Upper lobe of left lung (tissue), 6 donors: Measurements from ENCODE around the gene RNF182. TPM values are rescaled to one million over a fixed set of nuclear protein-coding genes. Genes with fewer than 3 reads are reported as not detected.

Experiments used
- ATAC-seq, 2 donors: fragments of 200-7000 bp; cut with Tn5 transposase; one replicate each; pipeline ENCODE4 v1.9.1; 2022; ENCODE audit warnings: mild to moderate bottlenecking in 2 of 2, moderate library complexity in 2 of 2; ENCODE audit not compliant: low FRiP score in 2 of 2
- DNase-seq, 2 donors: peaks; one replicate each; pipeline ENCODE4 v3.0.0-alpha.2; 2019 to 2020
- H3K27ac ChIP-seq, 4 donors: fragments of 200-600 bp; sonication (generic); one replicate each; pipeline ENCODE4 v1.5.1; 2016 to 2019
- H3K27me3 ChIP-seq, 4 donors: fragments of 200-600 bp; sonication (generic); one replicate each; pipeline ENCODE4 v1.5.1; 2017 to 2019
- H3K36me3 ChIP-seq, 4 donors: fragments of 200-600 bp; sonication (generic); one replicate each; pipeline ENCODE4 v1.5.1; 2016 to 2019
- H3K4me1 ChIP-seq, 4 donors: fragments of 200-600 bp; sonication (generic); one replicate each; pipeline ENCODE4 v1.5.1; 2018 to 2019
- H3K4me3 ChIP-seq, 4 donors: fragments of 200-600 bp; sonication (generic); one replicate each; pipeline ENCODE4 v1.5.1; 2017 to 2019; ENCODE audit warnings: mild to moderate bottlenecking in 2 of 4, moderate library complexity in 1 of 4
- H3K9me3 ChIP-seq, 4 donors: fragments of 200-600 bp; sonication (generic); one replicate each; pipeline ENCODE4 v1.5.1; 2018 to 2019
- CTCF ChIP-seq, 6 experiments: fragments of 450-650 bp in 4 of 6; fragments of 200-600 bp in 2 of 6; sonication (generic) in 2 of 6; IDR thresholded peaks; one replicate each; pipeline ENCODE4 v1.5.1; 2016 to 2019; ENCODE audit warnings: antibody characterized with exemption in 6 of 6
- EP300 ChIP-seq, 4 donors: sonication (generic); formaldehyde crosslinking; IDR thresholded peaks; one replicate each; pipeline ENCODE4 v1.5.1; 2017; ENCODE audit warnings: antibody characterized with exemption in 4 of 4, control low read depth in 2 of 4
- POLR2A ChIP-seq, 4 donors: fragments of 450-650 bp; IDR thresholded peaks; one replicate each; pipeline ENCODE4 v1.5.1; 2016 to 2017; ENCODE audit warnings: antibody characterized with exemption in 4 of 4, mild to moderate bottlenecking in 2 of 4
- POLR2AphosphoS5 ChIP-seq, 2 donors: sonication (generic); formaldehyde crosslinking; IDR thresholded peaks; one replicate each; pipeline ENCODE4 v1.5.1; 2017; ENCODE audit warnings: antibody characterized with exemption in 2 of 2
- WGBS, 2 donors: methylation state at CpG; one replicate each; pipeline ENCODE4 v1.1.5; 2017 to 2018; 5-methylcytosine and 5-hydroxymethylcytosine counted together
- total RNA-seq, 6 donors: library from RNA; depleted of rRNA in 4 of 6; stranded (reverse); fragments of >200 nt in 4 of 6; gene quantifications; one replicate each; pipeline versions ENCODE4 v1.1.0 to v1.2.1, GENCODE V29; 2016 to 2021
- donor health status: DM: no; HTN: no; CAD: no; lungs with moderate emphysema.
- donor health status: DM: no; HTN: yes; CAD: no; lungs with severe emphysema.

RNF182 gene
- total RNA-seq, 6 donors from 2014 or later, result 1.4 to 4.3 (median 2.5) TPM

GRCh38 chr6:14026831-14027539 lies 102.2 kb downstream of the RNF182 start:
- TF ChIP-seq EP300 (IDR thresholded peaks at IDR 0.05) (no peak), POLR2AphosphoS5 (IDR thresholded peaks at IDR 0.05) (no peak), POLR2A (IDR thresholded peaks at IDR 0.05) (no peak), CTCF (IDR thresholded peaks at IDR 0.05) (no peak)
- H3K9me3 ChIP-seq, result no peaks in the 10 kb centered on the region
- H3K4me1 ChIP-seq, result no peaks in the 10 kb centered on the region
- no peaks in the 10 kb centered on the region for H3K27me3 ChIP-seq
- ATAC-seq (no peak), DNase-seq (no peak)
- H3K36me3 ChIP-seq, result no peaks in the 10 kb centered on the region
- H3K4me3 ChIP-seq, result no peak overlapping the region
- H3K27ac ChIP-seq, result no peak overlapping the region
- 47 to 52% methylated on average over 9 of the region's 9 CpGs for WGBS, 2 donors

GRCh38 chr6:14028631-14029030 lies 103.9 kb downstream of the RNF182 start:
- no peak overlapping the region for H3K27ac ChIP-seq
- WGBS, 2 donors, result 74 to 87% methylated on average over 8 of the region's 8 CpGs
- H3K4me1 ChIP-seq, result no peaks in the 10 kb centered on the region
- no peaks in the 10 kb centered on the region for H3K36me3 ChIP-seq
- DNase-seq (no peak), ATAC-seq (no peak)
- H3K9me3 ChIP-seq, result no peaks in the 10 kb centered on the region
- TF ChIP-seq CTCF (IDR thresholded peaks at IDR 0.05) (no peak), POLR2A (IDR thresholded peaks at IDR 0.05) (no peak), POLR2AphosphoS5 (IDR thresholded peaks at IDR 0.05) (no peak), EP300 (IDR thresholded peaks at IDR 0.05) (no peak)
- H3K4me3 ChIP-seq, result no peak overlapping the region
- H3K27me3 ChIP-seq, result no peaks in the 10 kb centered on the region

- H3K4me1 ChIP-seq, result no peaks in the 10 kb centered on the region
- H3K27ac ChIP-seq, result no peak overlapping the region
- H3K36me3 ChIP-seq, result no peaks in the 10 kb centered on the region
- TF ChIP-seq POLR2A (IDR thresholded peaks at IDR 0.05) (no peak), POLR2AphosphoS5 (IDR thresholded peaks at IDR 0.05) (no peak), CTCF (IDR thresholded peaks at IDR 0.05) (no peak), EP300 (IDR thresholded peaks at IDR 0.05) (no peak)
- no peak overlapping the region for H3K4me3 ChIP-seq
- no peaks in the 10 kb centered on the region for H3K27me3 ChIP-seq
- no peak for DNase-seq
- no peak for ATAC-seq
- no peaks in the 10 kb centered on the region for H3K9me3 ChIP-seq
- 83 to 95% methylated on average over 6 of the region's 6 CpGs for WGBS, 2 donors
These were observed 104.9 kb downstream of the RNF182 start for GRCh38 chr6:14029605-14030004.

Other genes with a start within 250 kb of the RNF182 start
- gene RANBP9, start 213.1 kb upstream of the RNF182 start, total RNA-seq, result 10 to 100 TPM; 29.8 to 46.7 (median 36.4) TPM
- 10 to 100 TPM in 5 of 6 donors, 1 to 10 TPM in 1; 9.4 to 34.6 (median 26.5) TPM for gene MCUR1, start 110.4 kb upstream of the RNF182 start, total RNA-seq
- 10 to 100 TPM; 13.6 to 40.6 (median 21.5) TPM for gene CD83, start 192.8 kb downstream of the RNF182 start, total RNA-seq